HG02588 (cell line): ENCODE results near the gene POLN.
"Not testable (repeated sequence)": the region's sequence is repeated elsewhere in the genome, so short reads cannot be mapped to it uniquely, and the experiment has no call there.

Experiments used
- ATAC-seq: cut with Tn5 transposase; IDR thresholded peaks from one replicate; pipeline ENCODE4 v1.9.1; 2021; ENCODE audit warnings: mild to moderate bottlenecking, moderate library complexity; ENCODE audit not compliant: unreplicated experiment

POLN gene

GRCh38 chr4:2222838-2223237 is 19.1 kb downstream of the POLN start:
- no peak for ATAC-seq

DNA sequence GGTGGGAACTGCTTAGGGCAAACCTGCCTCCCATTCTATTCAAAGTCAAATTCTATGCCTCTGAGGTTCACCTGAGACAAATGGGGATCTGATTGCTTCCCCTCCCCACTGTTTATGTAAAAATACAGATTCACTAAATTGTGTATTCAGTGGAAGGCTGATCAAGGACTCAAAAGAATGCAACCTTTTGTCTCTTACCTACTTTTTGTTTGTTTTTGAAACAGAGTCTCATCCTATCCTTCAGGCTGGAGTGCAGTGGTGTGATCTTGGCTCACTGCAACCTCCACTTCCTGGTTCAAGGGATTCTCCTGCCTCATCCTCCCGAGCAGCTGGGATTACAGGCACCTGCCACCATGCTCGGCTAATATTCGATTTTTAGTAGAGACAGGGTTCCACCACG is 20.5 kb downstream of the POLN start:
- not testable (repeated sequence) for ATAC-seq

- ATAC-seq, result no peak
These were observed 21.8 kb downstream of the POLN start for GRCh38 chr4:2220016-2220630.

GRCh38 chr4:2219233-2219760 is 22.6 kb downstream of the POLN start:
- ATAC-seq, result no peak

GRCh38 chr4:2218436-2218835 is 23.5 kb downstream of the POLN start:
- ATAC-seq, result no peak

GRCh38 chr4:2217726-2218125 is 24.2 kb downstream of the POLN start:
- ATAC-seq, result no peak

DNA sequence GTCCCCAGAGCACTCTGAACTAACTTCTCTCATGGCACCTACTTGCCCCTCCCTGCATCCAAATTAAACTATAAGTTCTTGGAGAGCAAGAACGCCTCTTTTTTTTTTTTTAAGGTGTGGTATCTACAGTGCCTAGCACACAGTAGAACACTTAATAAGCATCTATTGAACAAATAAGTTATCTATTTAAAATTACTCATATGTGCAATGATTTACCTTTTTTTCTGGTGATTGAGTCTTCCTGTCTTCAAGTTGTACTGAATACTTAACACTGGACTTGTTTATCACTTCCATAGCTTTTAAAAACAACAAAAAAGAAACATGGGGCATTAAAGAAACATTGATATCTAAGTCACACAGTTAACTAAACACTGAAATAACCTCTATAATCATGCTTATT is 29.1 kb downstream of the POLN start:
- ATAC-seq, result no peak

DNA sequence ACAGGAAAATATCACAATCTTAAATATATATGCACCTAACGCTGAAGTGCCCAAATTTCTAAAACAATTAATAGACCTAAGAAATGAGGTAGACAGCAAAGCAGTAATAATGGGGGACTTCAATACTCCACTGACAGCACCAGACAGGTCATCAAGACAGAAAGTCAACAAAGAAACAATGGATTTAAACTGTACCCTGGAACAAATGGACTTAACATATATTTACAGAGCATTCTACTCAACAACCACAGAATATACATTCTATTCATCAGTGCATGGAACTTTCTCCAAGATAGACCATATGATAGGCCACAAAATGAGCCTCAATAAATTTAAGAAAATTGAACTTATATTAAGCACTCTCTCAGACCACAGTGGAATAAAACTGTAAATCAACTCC is 39.1 kb downstream of the POLN start:
- not testable (repeated sequence) for ATAC-seq

- ATAC-seq, result no peak
These were observed 47.4 kb downstream of the POLN start for GRCh38 chr4:2194496-2194895.

DNA sequence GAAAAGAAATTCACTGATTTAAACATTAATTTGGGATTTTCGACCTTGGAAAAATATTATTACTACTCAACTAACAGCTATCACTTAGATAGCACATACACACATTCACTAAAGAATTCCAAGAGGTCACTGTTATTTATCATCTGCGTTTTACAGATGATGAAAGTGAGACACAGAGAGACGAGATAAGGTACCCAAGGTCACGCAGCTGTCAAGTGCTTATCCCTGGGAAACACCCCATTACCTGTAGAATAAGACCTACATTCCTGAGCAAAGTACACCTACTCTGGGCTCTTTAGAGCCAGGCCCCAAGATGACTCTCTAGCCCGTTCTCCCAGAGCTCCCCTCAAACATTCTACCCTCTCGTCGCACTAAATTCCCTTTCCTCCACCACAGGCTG is 48.6 kb downstream of the POLN start:
- no peak for ATAC-seq

GRCh38 chr4:2186865-2187172 is 55.1 kb downstream of the POLN start:
- ATAC-seq, result no peak

DNA sequence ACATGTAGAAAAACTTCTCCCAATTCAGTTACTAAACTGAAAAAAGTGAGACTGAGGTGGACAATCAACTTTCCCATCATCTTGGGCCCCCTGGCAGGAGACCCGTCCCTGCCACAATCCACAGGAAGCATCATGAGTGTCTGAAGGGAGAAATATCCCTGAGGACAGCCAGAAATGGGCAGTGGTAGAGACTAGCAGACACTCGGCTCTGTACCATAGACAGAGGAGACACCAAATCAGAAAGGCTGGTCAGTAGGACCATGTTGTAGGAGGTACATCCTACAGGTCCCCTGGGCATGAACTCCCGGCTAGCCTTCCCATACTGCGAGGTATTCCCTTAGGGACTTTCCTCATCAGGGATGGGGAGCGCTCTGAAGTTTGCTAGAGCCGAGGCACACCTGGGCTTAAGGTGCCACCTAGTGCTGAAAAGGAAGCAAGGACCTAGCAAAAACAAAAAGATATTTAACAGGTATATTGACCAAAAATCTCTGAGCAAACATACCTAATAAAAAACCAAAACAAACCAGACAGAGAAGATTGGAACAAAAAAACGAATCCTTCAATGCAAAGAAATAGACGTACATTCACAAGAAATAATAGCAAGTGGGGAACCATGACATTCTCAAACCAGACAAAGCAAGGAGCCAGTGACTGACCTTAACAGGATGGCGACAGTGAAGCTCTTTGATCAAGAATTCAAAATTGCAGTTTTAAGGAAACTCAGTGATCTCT is 55.6 kb downstream of the POLN start:
- ATAC-seq, result no peak

DNA sequence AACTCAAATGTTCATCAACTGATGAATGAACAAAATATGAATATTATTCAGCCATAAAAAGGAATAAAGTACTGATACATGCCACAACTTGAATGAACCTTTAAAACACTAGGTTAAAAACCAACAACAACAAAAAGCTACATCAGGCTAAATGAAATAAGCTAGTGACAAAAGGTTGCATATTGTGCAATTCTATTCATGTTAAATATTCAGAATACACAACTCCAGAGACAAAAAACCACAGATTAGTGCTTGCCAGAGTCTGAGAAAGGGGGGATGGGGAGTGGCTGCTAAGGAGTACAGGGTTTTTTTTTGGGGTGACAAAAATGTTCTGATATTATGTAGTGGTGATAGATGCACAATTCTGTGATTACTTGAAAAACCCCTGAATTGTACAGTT is 58.5 kb downstream of the POLN start:
- ATAC-seq, result no peak

GRCh38 chr4:2182994-2183393 is 58.9 kb downstream of the POLN start:
- ATAC-seq, result no peak

- ATAC-seq, result no peak
These were observed 61.5 kb downstream of the POLN start for GRCh38 chr4:2180410-2180809.

DNA sequence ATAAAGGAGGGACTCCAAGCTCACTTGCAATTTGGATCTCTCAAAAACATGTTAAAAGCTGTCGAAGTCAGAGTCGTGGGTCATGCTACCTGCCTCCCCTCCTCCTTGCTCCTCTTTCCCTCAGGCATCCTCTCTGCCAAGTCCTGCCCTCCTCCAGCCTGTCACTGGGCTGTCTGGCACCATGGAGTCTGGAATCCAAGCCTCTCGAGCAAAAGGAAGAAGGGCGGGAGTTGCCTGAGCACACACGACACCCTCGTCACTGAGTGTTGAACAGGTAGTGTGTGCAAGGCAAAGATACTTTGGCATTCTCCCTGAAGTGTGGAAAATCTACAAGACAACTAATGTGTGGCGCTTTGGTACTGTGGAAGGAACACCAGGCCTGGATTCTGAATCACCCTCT is 62.2 kb downstream of the POLN start:
- no peak for ATAC-seq

GRCh38 chr4:2178986-2179385 is 62.9 kb downstream of the POLN start:
- no peak for ATAC-seq

GRCh38 chr4:2177443-2178093 is 64.4 kb downstream of the POLN start:
- no peak for ATAC-seq

- no peak for ATAC-seq
These were observed 65.8 kb downstream of the POLN start for GRCh38 chr4:2175990-2176698.

DNA sequence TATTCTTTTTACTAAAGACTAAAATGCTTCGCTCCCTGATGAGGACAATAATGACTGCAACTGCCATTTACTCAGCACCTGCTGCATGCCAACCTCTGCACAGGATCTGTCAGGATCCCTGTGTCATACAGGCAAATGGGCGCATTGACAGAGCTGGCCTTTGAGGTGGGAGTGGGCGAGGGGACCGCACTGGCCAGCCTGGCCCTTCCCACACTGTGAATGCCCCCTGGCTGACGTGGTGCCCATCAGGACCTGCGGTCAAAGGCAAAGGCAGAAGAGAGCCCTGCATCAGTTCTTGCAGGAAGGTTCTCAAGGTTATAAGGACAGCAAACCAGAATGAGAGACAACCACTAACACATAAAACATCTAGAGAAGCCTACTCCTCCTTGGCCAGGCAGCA is 67.9 kb downstream of the POLN start:
- ATAC-seq, result no peak

GRCh38 chr4:2172627-2173231 is 69.2 kb downstream of the POLN start:
- ATAC-seq, result no peak
